SKM-1 (cell line): ENCODE results near the gene NHEJ1.

Source experiments
- DNase-seq: peaks from one replicate; lab custom pipeline; 2025; ENCODE audit not compliant: unreplicated experiment; lab: John Stamatoyannopoulos, UW

Gene NHEJ1

GRCh38 chr2:219167997-219168396, 7.4 kb upstream of the NHEJ1 start:
- DNase-seq, result no peak

GRCh38 chr2:219165058-219165911, 4.7 kb upstream of the NHEJ1 start:
- DNase-seq, result no peak

- DNase-seq, result no peak
Measured at GRCh38 chr2:219163156-219163555, 2.5 kb upstream of the NHEJ1 start.

- no peak for DNase-seq
Measured at GRCh38 chr2:219161097-219161496, 482 bp upstream of the NHEJ1 start.

- DNase-seq, result no peak
Measured at GRCh38 chr2:219159771-219160185, 837 bp downstream of the NHEJ1 start.

- no peak for DNase-seq
Measured at GRCh38 chr2:219158586-219158985, 2.0 kb downstream of the NHEJ1 start.

GRCh38 chr2:219158025-219158424, 2.6 kb downstream of the NHEJ1 start:
- no peak for DNase-seq

GRCh38 chr2:219157396-219157795, 3.2 kb downstream of the NHEJ1 start:
- no peak for DNase-seq

- peak; percentile 77 for DNase-seq
Measured at GRCh38 chr2:219155054-219155644, 5.5 kb downstream of the NHEJ1 start.

GRCh38 chr2:219149667-219150066, 10.9 kb downstream of the NHEJ1 start:
- DNase-seq, result no peak

- DNase-seq, result no peak
Measured at GRCh38 chr2:219142329-219142728, 18.3 kb downstream of the NHEJ1 start.

- no peak for DNase-seq
Measured at GRCh38 chr2:219140722-219141121, 19.9 kb downstream of the NHEJ1 start.

GRCh38 chr2:219133976-219134375, 26.6 kb downstream of the NHEJ1 start:
- no peak for DNase-seq

- no peak for DNase-seq
Measured at GRCh38 chr2:219131744-219132143, 28.9 kb downstream of the NHEJ1 start.

GRCh38 chr2:219131327-219131726, 29.3 kb downstream of the NHEJ1 start:
- DNase-seq, result no peak

- DNase-seq, result no peak
Measured at GRCh38 chr2:219129589-219129988, 31.0 kb downstream of the NHEJ1 start.

GRCh38 chr2:219128396-219128795, 32.2 kb downstream of the NHEJ1 start:
- no peak for DNase-seq

GRCh38 chr2:219127037-219127635, 33.5 kb downstream of the NHEJ1 start:
- DNase-seq, result no peak

- DNase-seq, result no peak
Measured at GRCh38 chr2:219126555-219126954, 34.1 kb downstream of the NHEJ1 start.

GRCh38 chr2:219125886-219126270, 34.7 kb downstream of the NHEJ1 start:
- DNase-seq, result no peak

- DNase-seq, result no peak
Measured at GRCh38 chr2:219125225-219125885, 35.3 kb downstream of the NHEJ1 start.
